Measurements from ENCODE around the gene PCDHA1.

The PCDHA1 gene

DNA sequence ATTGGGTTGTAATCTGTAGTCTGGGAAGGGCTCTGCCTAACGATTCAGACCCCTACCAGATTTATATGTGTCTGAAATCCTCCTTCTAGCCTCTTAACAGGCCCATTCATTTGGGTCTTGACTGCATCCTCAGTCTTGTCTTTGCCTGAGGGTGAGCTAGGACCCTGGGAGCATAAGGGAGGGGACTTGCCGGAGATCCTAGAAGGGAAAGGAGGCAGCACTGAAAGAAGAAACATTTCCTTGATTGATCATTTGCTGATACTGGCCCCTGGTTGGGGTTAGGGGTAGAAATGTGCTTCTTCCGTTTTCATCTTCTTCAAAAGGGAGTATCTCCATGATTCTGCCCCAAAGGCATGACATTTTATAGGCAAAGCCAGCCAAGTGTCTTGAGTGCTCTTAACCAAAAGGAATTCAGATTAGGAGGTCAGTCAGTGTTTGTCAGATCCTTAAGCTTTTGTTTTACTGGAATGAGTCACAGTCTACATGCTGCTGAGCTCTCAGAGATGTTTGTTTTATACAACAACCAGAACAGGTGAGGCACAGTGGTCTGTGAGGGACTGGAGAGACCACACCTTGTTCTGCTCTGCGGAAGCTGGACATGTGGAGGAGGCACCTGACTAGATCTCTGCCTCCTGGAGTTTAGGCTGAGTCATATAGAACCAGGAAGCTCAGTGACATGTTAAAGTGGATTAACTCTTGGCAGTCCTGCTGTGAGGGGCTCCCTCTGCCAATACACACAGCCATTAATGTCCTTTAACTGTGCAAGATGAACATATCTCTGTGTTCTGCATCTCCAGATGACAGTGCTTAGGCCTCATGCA is 218.1 kb downstream of the PCDHA1 start:
- TF ChIP-seq GABPA (IDR thresholded peaks at IDR 0.05; ENCODE audit: low read depth) (no peak), SPI1 (IDR thresholded peaks at IDR 0.05; ENCODE audit: borderline replicate concordance, low read depth) (no peak), CTCF (IDR thresholded peaks at IDR 0.05; ENCODE audit: insufficient read depth, low read length) (no peak), POLR2AphosphoS5 (IDR thresholded peaks at IDR 0.05; ENCODE audit: low read depth) (no peak)
- TF ChIP-seq, protein P1, sequence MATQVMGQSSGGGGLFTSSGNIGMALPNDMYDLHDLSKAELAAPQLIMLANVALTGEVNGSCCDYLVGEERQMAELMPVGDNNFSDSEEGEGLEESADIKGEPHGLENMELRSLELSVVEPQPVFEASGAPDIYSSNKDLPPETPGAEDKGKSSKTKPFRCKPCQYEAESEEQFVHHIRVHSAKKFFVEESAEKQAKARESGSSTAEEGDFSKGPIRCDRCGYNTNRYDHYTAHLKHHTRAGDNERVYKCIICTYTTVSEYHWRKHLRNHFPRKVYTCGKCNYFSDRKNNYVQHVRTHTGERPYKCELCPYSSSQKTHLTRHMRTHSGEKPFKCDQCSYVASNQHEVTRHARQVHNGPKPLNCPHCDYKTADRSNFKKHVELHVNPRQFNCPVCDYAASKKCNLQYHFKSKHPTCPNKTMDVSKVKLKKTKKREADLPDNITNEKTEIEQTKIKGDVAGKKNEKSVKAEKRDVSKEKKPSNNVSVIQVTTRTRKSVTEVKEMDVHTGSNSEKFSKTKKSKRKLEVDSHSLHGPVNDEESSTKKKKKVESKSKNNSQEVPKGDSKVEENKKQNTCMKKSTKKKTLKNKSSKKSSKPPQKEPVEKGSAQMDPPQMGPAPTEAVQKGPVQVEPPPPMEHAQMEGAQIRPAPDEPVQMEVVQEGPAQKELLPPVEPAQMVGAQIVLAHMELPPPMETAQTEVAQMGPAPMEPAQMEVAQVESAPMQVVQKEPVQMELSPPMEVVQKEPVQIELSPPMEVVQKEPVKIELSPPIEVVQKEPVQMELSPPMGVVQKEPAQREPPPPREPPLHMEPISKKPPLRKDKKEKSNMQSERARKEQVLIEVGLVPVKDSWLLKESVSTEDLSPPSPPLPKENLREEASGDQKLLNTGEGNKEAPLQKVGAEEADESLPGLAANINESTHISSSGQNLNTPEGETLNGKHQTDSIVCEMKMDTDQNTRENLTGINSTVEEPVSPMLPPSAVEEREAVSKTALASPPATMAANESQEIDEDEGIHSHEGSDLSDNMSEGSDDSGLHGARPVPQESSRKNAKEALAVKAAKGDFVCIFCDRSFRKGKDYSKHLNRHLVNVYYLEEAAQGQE (IDR thresholded peaks at IDR 0.05; ENCODE audit: insufficient replicate concordance, low read depth), result no peak
- Histone ChIP-seq H3K4me3 (replicated peaks; ENCODE audit: insufficient read depth, low read length) (no peak overlapping the region), H3K27me3 (ENCODE audit: insufficient read depth, poor library complexity, severe bottlenecking) (peaks cover 11% of the 10 kb centered on the region), H3K27ac (replicated peaks) (no peak overlapping the region)
- DNase-seq (ENCODE audit: low read depth in 1 of 2, low spot score in 1 of 2), result no peak

DNA sequence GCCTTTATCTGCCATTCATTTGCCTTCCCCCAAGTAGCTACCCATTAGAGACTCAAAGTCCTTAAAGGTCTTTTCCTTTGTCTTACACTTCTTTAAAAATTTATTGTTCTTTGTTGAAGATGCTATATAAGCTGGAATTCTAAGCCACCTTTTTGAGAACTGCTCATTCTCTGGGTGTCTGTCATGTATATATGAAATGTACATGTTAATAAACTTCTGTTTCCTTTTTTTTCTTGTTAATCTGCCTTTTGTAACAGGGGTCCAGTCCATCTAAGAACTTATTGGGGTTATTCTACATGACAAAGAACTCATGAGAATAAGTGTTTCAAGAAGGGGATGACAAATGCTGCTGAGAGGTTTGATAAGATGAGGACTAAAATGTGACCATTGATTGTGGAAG is 221.9 kb downstream of the PCDHA1 start:
- DNase-seq (ENCODE audit: low read depth in 1 of 2, low spot score in 1 of 2), result no peak
- Histone ChIP-seq H3K4me3 (replicated peaks; ENCODE audit: insufficient read depth, low read length) (no peak overlapping the region), H3K27ac (replicated peaks) (no peak overlapping the region), H3K27me3 (ENCODE audit: insufficient read depth, poor library complexity, severe bottlenecking) (no peaks in the 10 kb centered on the region)
- TF ChIP-seq SPI1 (IDR thresholded peaks at IDR 0.05; ENCODE audit: borderline replicate concordance, low read depth) (no peak), POLR2AphosphoS5 (IDR thresholded peaks at IDR 0.05; ENCODE audit: low read depth) (no peak), CTCF (IDR thresholded peaks at IDR 0.05; ENCODE audit: insufficient read depth, low read length) (no peak), GABPA (IDR thresholded peaks at IDR 0.05; ENCODE audit: low read depth) (no peak)
- TF ChIP-seq, protein P1 (IDR thresholded peaks at IDR 0.05; ENCODE audit: insufficient replicate concordance, low read depth), result no peak

DNA sequence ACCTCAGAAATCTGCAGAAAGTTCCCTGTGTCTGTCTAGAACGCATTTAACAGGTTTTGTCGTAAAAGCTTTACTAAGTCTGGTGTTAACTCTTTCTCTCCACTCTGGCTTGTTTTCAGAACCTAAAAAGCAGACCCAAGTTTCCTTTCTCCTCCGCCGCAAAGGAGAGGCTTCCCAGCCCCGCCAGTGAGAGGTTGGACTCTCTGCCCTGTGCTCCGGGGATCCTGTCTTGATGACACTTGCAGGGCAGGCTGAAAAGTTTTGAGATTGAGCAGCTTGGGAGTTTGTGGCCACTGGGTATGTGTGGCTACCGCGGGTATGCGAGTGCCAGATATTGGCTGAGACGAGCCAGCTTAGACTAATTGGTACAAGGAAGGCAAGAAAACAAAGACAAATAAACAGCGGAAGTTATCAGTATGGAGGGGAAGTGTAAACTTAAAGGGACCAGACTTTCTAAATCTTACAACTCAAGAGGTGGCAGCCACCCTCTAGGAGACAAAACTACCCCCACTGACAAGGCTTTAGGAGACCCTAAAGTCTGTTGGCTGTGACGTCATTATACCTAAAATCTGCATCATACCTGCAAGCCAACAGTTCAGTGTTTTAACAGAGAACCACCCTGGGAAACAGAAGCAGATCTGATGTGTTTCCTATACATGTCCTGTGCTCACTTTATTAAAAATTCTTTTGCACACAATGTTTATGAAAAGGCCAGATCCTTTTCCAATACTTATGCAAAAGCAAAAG is 224.3 kb downstream of the PCDHA1 start:
- Histone ChIP-seq H3K27me3 (ENCODE audit: insufficient read depth, poor library complexity, severe bottlenecking) (no peaks in the 10 kb centered on the region), H3K27ac (replicated peaks) (no peak overlapping the region), H3K4me3 (replicated peaks; ENCODE audit: insufficient read depth, low read length) (no peak overlapping the region)
- no peak for DNase-seq (ENCODE audit: low read depth in 1 of 2, low spot score in 1 of 2)
- TF ChIP-seq POLR2AphosphoS5 (IDR thresholded peaks at IDR 0.05; ENCODE audit: low read depth) (no peak), SPI1 (IDR thresholded peaks at IDR 0.05; ENCODE audit: borderline replicate concordance, low read depth) (no peak), GABPA (IDR thresholded peaks at IDR 0.05; ENCODE audit: low read depth) (no peak), CTCF (IDR thresholded peaks at IDR 0.05; ENCODE audit: insufficient read depth, low read length) (no peak)
- TF ChIP-seq, protein P1 (IDR thresholded peaks at IDR 0.05; ENCODE audit: insufficient replicate concordance, low read depth), result no peak

Data from HL-60 (cell line).